SK-N-MC (cell line): ENCODE results near the gene GRAP2.
A peak's percentile ranks its signal among the peaks of the same experiment; 100 is the strongest.

Source experiments
- DNase-seq: peaks from one replicate; pipeline ENCODE4 v3.0.0-alpha.2; 2011; ENCODE audit warnings: low read depth, low spot score
- H3K27ac ChIP-seq: fragments of 200-600 bp; sonication (generic); 2 replicates; pipeline ENCODE4 v1.5.1; 2016; ENCODE audit warnings: mixed run types
- H3K36me3 ChIP-seq: fragments of 200-600 bp; sonication (generic); 2 replicates; pipeline ENCODE4 v1.6.1; 2017; ENCODE audit warnings: antibody characterized with exemption, low read length, mixed read lengths; ENCODE audit not compliant: insufficient read depth
- H3K4me3 ChIP-seq: fragments of 200-600 bp; sonication (generic); 2 replicates; pipeline ENCODE4 v1.5.1; 2016
- H3K9ac ChIP-seq: fragments of 200-600 bp; sonication (generic); 2 replicates; pipeline ENCODE4 v1.8.0; 2017; ENCODE audit warnings: mixed run types, mixed read lengths; ENCODE audit not compliant: insufficient read length
- H3K9me3 ChIP-seq: fragments of 200-600 bp; sonication (generic); 2 replicates; pipeline ENCODE4 v1.6.1; 2017; ENCODE audit warnings: low read depth, mild to moderate bottlenecking, antibody characterized with exemption, low read length, moderate library complexity, mixed read lengths
- EZH2 ChIP-seq: fragments of 200-600 bp; sonication (generic); IDR thresholded peaks from one replicate; pipeline ENCODE4 v1.6.1; 2017; ENCODE audit warnings: antibody characterized with exemption
- FOXP2 ChIP-seq: optimal IDR thresholded peaks from 2 replicates; pipeline ENCODE3; 2011; ENCODE audit warnings: mild to moderate bottlenecking, moderate library complexity; ENCODE audit not compliant: insufficient read depth; ENCODE audit errors: extremely low read length, control extremely low read depth
- POLR2AphosphoS5 ChIP-seq: IDR thresholded peaks from 2 replicates; pipeline ENCODE4 v1.6.1; 2012; ENCODE audit warnings: mild to moderate bottlenecking, low read depth, low read length, borderline replicate concordance

GRAP2 gene

GRCh38 chr22:39916496-39916895 lies 15.6 kb downstream of the GRAP2 start:
- TF ChIP-seq POLR2AphosphoS5 (no peak), EZH2 (no peak), FOXP2 (no peak)
- Histone ChIP-seq H3K27ac (no peak overlapping the region), H3K9ac (no peak overlapping the region), H3K9me3 (no peaks in the 10 kb centered on the region), H3K36me3 (no peaks in the 10 kb centered on the region), H3K4me3 (no peak overlapping the region)
- DNase-seq: no peak

- no peak overlapping the region for H3K9ac ChIP-seq
- TF ChIP-seq FOXP2 (no peak), EZH2 (no peak)
- 0 out of 2 replicates have a peak overlapping the region, but pooled peaks have one; percentile 69 for H3K27ac ChIP-seq
- no peak overlapping the region for H3K4me3 ChIP-seq
- no peak for DNase-seq
- no peaks in the 10 kb centered on the region for H3K9me3 ChIP-seq
- H3K36me3 ChIP-seq: no peaks in the 10 kb centered on the region
Observed at GRCh38 chr22:39917197-39917643, 16.3 kb downstream of the GRAP2 start.

- no peaks in the 10 kb centered on the region for H3K36me3 ChIP-seq
- peak overlapping the region; percentile 63 for H3K4me3 ChIP-seq
- H3K9me3 ChIP-seq: no peaks in the 10 kb centered on the region
- no peak for TF ChIP-seq POLR2AphosphoS5
- TF ChIP-seq EZH2: no peak
- no peak for TF ChIP-seq FOXP2
- H3K27ac ChIP-seq: peak overlapping the region; percentile 69
- no peak overlapping the region for H3K9ac ChIP-seq
- peak; percentile 59 for DNase-seq
Observed at GRCh38 chr22:39917776-39918495, 17.1 kb downstream of the GRAP2 start.

GRCh38 chr22:39920134-39920743 lies 19.4 kb downstream of the GRAP2 start:
- Histone ChIP-seq H3K27ac (no peak overlapping the region), H3K9ac (no peak overlapping the region), H3K4me3 (no peak overlapping the region), H3K36me3 (no peaks in the 10 kb centered on the region), H3K9me3 (no peaks in the 10 kb centered on the region)
- no peak for DNase-seq
- no peak for TF ChIP-seq FOXP2
- no peak for TF ChIP-seq POLR2AphosphoS5
- TF ChIP-seq EZH2: no peak

- Histone ChIP-seq H3K4me3 (no peak overlapping the region), H3K9me3 (no peaks in the 10 kb centered on the region), H3K36me3 (no peaks in the 10 kb centered on the region), H3K27ac (no peak overlapping the region), H3K9ac (no peak overlapping the region)
- no peak for TF ChIP-seq FOXP2
- TF ChIP-seq EZH2: no peak
- TF ChIP-seq POLR2AphosphoS5: no peak
- no peak for DNase-seq
Observed at GRCh38 chr22:39923696-39924095, 22.8 kb downstream of the GRAP2 start.

- DNase-seq: no peak
- no peak overlapping the region for H3K4me3 ChIP-seq
- TF ChIP-seq EZH2: no peak
- TF ChIP-seq FOXP2: no peak
- no peak overlapping the region for H3K27ac ChIP-seq
- no peak overlapping the region for H3K9ac ChIP-seq
- no peaks in the 10 kb centered on the region for H3K36me3 ChIP-seq
- no peaks in the 10 kb centered on the region for H3K9me3 ChIP-seq
Observed at GRCh38 chr22:39924286-39924685, 23.4 kb downstream of the GRAP2 start.

GRCh38 chr22:39925273-39925672 lies 24.4 kb downstream of the GRAP2 start:
- TF ChIP-seq FOXP2: no peak
- no peak for TF ChIP-seq EZH2
- no peak for TF ChIP-seq POLR2AphosphoS5
- H3K27ac ChIP-seq: no peak overlapping the region
- no peaks in the 10 kb centered on the region for H3K36me3 ChIP-seq
- H3K9me3 ChIP-seq: no peaks in the 10 kb centered on the region
- no peak overlapping the region for H3K9ac ChIP-seq
- H3K4me3 ChIP-seq: no peak overlapping the region
- no peak for DNase-seq

- DNase-seq: no peak
- no peak overlapping the region for H3K27ac ChIP-seq
- TF ChIP-seq FOXP2: no peak
- no peak for TF ChIP-seq POLR2AphosphoS5
- TF ChIP-seq EZH2: no peak
Observed at GRCh38 chr22:39925909-39926679, 25.2 kb downstream of the GRAP2 start.

More at GRCh38 chr22:39925909-39926679, 25.2 kb downstream of the GRAP2 start:
- H3K36me3 ChIP-seq: no peaks in the 10 kb centered on the region
- no peak overlapping the region for H3K9ac ChIP-seq
- H3K9me3 ChIP-seq: no peaks in the 10 kb centered on the region
- H3K4me3 ChIP-seq: no peak overlapping the region
